NCI-H82 (cell line): ENCODE data around the gene CSDE1.
"Not testable (repeated sequence)": the region's sequence is repeated elsewhere in the genome, so short reads cannot be mapped to it uniquely, and the experiment has no call there.

Experiments used
- DNase-seq: peaks from one replicate; lab custom pipeline; 2025; lab: John Stamatoyannopoulos, UW

Gene CSDE1

DNA sequence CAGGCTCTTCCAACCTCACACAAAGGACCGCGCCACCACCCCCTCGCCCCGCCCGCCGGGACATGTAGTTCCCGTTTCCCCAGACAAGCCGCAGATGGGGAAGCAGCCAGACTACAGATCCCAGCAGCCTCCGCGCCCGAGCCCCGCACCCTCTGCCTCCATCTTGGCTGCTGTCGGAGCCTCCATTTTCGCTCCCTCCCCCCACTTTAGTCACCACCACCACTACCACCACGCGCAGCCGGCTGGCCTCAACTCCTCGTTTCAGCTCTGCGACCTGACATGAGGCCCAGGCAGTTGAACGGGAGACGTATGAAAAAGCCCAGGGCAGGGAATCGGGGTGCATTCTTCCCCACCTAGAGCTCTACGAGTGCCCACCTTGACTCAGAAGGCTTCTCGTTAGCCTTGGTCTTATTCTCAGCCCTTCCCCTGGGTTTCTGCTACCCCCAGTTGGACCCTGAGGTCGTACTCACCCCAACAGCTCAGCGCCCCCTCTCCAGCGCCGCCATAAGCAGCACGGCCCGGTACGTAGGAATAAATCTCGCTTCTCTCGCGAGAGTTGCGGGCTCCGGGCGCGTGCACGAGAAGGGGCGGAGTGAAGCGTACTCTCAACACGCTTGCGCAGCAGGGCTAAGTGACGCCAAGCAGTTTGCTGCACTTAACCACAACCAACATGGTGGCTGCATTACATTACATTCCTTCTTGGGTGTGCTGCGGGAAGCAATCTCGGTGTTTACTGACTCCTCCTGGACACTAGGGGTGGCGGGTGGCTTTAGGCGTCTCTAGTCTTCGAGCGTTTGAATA, at the start of gene CSDE1:
Gene CSDE1 (minus strand): TSS at position 530 of the 801 bp plus-strand sequence. CDS start 18,094 bp downstream, outside the sequence.
- DNase-seq = peak; percentile 100

DNA sequence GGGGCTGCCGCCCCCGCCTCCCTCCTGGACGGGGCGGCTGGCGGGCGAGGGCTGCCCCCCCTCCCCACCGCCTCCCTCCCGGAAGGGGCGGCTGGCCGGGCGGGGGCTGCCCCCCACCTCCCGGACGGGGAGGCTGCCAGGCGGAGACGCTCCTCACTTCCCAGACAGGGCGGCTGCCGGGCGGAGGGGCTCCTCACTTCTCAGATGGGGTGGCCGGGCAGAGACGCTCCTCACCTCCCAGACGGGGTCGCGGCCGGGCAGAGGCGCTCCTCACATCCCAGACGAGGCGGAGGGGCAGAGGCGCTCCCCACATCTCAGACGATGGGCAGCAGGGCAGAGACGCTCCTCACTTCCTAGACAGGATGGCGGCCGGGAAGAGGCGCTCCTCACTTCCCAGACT, 46.7 kb upstream of the CSDE1 start:
- not testable (repeated sequence) for DNase-seq

DNA sequence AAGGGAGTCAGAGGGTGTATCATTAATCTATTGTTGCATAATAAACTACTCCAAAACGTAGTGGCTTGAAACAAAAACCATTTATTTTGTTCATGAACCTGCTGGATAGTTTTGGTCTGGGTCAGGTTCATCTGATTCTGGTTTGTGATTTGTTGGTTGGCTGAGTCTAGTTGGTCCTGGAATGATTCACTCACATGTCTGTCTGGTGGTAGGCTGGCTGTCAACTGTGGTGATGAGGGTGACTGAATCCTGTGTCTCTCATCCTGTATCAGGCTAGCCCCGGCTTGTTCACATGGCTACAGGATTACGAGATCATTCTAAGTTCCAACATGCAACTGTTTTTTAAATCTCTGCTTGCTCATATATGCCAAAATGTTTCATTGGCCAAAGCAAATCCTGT, 45.2 kb upstream of the CSDE1 start:
- DNase-seq = peak; percentile 11

DNA sequence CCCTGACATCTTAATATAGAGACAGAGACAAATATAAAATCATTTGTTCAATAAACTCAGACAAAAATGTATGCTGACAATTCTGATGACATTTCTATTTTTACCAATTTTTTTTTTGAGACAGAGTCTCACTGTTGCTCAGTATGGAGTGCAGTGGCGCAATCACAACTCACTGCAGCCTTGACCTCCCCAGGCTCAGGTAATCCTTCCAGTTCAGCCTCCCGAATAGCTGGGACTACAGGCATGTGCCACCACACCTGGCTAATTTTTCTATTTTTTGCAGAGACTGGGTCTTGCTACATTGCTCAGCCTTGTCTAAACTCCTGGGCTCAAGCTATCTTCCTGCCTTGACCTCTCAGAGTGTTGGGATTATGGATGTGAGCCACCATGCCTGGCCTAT, 36.3 kb upstream of the CSDE1 start:
- no peak for DNase-seq

DNA sequence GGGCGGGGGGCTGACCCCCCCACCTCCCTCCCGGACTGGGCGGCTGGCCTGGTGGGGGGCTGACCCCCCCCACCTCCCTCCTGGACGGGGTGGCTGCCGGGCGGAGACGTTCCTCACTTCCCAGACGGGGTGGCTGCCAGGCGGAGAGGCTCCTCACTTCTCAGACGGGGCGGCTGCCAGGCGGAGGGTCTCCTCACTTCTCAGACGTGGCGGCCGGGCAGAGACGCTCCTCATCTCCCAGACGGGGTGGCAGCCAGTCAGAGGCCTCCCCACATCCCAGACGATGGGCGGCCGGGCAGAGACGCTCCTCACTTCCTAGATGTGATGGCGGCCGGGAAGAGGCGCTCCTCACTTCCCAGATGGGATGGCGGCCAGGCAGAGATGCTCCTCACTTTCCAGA, 32.8 kb upstream of the CSDE1 start:
- DNase-seq = not testable (repeated sequence)

DNA sequence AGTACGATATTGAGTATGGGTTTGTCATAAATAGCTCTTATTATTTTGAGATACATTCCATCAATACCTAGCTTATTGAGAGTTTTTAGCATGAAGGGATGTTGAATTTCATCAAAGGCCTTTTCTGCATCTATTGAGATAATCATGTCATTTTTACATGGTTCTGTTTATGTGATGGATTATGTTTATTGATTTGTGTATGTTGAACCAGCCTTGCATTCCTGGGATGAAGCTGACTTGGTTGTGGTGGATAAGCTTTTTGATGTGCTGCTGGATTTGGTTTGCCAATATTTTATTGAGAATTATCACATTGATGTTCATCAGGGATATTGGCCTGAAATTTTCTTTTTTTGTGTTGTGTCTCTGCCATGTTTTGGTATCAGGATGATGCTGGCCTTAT, 28.7 kb upstream of the CSDE1 start:
- DNase-seq = not testable (repeated sequence)

DNA sequence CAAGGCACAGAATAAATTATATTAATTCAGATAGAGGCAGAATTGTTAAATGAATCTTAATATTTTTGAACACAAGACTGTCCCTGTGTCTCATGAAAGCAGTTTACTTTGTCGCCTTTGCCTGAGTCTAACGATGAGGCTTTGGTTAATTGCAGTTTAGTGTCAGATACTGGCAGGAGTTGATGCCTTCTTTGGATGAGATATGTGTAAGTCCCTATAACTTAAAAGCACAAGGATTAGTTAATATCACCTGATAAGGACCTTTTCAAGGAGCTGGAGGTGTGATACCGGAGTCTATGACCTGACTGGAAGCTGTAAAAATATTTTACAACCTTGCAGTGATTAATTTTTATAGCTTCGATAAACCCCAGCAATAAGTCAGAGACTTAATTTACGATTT, 24.7 kb upstream of the CSDE1 start:
- DNase-seq = no peak

DNA sequence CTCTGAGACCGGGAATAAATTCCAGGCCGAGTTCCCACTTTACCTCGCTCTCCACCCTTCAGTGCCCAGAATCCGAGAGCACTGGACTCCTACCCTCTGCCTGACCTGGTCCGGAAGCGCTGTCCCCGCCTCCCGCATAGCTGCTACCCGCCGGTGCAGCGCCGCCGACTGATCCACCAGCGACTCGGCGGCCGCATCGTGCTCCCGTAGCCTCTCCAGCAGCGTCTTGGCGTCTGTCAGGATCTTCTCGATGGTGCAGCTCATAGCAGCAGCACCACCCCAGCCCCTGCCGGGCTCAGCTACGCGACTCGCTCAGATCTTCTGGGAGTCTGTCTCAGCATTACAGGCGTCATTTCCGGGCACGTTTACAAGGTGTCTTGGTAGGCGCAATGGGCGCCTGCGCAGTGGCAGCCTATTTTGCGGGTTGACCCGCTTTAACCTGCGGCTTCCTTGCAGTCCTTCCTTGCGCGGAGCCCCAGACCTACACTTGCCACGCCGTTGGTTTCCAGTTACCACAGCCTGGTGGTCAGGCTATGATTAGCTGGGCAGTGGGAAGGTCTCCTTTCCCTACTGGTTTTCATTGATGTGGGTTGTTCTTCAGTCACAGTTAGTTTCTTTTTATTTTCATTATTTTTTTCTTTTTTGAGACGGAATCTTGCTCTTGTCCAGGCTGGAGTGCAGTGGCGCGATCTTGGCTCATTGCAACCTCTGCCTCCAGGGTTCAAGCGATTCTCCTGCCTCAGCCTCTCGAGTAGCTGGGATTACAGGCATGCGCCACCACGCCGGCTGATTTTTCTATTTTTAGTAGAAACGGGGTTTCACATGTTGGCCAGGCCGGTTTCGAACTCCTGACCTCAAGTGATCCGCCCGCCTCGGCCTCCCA, 22.8 kb upstream of the CSDE1 start, which contains the start of gene SIKE1:
Gene SIKE1 (minus strand): TSS at position 342 of the 883 bp plus-strand sequence. CDS start 78 bp downstream, at position 264.
- peak; percentile 99 for DNase-seq

DNA sequence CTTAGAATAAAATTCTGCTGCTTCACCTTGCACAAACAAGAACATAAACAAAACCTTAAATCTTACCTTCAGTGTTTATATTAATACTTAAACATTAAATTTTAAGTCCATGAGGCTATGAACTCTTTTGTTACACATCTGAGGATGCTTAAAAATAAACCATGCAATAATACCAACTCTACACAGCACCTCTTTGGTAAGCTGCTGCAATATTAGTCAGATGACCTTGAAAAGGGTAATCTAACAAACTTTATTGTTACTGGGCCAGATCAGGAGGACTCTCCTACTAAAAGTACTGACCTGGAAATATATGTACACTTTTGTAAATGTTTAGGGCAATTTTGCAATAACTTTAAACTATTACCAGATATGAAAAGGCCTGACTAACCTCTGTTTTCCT, 21.9 kb upstream of the CSDE1 start:
- DNase-seq = no peak

DNA sequence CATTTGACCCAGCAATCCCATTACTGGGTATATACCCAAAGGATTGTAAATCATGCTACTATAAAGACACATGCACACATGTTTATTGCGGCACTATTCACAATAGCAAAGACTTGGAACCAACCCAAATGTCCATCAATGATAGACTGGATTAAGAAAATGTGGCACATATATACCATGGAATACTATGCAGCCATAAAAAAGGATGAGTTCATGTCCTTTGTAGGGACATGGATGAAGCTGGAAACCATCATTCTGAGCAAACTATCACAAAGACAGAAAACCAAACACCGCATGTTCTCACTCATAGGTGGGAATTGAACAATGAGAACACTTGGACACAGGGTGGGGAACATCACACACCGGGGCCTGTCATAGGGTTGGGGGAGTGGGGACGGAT, 18.9 kb upstream of the CSDE1 start:
- DNase-seq = not testable (repeated sequence)

DNA sequence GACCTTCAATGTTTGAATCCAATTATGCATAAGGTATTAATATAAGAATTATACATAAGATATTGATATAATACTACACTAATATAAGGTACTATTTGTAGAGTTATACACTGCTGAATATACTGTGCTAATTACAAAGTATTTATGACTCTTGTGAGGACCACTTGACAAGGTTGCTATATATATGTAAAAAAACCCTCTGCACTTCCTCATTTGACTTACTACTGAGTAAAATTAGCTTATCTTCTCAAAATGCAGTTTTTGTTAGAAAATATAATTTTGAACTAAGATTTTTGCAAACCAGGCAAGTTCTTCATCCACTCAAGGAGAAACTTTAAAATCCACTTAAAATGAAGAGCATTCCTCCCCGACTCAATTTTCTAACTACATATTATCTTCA, 14.2 kb upstream of the CSDE1 start:
- no peak for DNase-seq

DNA sequence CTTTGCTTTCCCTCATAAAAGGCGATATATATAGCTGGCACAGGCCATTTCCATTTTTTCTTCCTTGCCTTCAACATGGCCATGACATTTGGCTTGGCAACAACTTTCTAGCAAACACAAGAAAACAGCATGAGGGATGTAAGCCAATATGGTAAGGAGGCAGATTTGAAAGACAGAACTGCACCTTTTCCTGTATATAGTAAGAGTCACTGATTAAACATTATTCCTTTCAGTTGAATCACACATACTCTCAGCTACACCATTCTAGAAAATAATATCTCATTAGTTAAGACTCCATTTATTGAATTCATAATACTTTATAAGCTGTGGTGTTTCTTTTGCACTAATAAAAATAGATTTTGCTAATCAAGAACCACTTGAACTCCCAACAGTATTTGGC, 13.2 kb upstream of the CSDE1 start:
- DNase-seq = no peak

DNA sequence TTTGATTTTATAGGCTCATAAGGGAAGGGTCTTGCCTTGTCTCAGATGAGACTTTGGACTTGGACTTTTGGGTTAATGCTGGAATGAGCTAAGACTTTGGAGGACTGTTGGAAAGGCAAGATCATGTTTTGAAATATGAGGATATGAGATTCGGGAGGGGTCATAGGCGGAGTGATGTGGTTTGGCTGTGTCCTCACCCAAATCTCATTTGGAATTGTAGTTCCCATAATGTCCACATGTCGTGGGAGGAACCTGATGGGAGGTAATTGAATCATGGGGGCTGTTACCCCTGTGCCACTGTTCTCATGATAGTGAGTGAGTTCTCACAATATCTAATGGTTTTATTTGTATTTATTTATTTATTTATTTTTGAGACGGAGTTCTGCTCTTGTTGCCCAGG, 6.9 kb upstream of the CSDE1 start:
- peak; percentile 13 for DNase-seq

DNA sequence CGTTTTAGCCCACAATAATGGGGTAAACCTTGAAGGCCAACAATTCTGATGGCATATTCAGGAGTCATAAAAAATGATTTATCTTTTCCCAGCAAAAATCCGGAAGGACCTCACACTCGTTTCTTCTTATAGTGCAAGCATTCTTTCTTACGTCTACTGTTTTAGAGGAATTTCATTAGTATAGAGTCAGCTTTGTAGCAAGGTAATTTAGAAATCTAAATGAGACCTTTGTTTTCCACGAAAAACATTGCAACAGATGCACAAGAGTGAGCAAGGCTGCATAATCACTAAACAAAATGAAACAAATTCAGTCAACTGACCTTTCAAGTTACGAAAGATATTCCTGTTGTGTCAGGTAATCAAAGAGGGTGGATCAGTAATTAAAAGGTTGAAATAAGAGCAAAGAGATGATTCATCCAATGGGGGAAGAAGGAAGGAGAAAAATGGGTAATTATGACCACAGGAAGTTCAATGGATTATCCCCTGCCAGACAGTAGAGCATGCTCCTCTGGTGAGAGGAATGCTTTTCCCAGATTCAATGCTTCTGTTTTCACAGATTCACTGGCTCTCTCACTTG, 560 bp upstream of the CSDE1 start:
- DNase-seq = peak; percentile 30

DNA sequence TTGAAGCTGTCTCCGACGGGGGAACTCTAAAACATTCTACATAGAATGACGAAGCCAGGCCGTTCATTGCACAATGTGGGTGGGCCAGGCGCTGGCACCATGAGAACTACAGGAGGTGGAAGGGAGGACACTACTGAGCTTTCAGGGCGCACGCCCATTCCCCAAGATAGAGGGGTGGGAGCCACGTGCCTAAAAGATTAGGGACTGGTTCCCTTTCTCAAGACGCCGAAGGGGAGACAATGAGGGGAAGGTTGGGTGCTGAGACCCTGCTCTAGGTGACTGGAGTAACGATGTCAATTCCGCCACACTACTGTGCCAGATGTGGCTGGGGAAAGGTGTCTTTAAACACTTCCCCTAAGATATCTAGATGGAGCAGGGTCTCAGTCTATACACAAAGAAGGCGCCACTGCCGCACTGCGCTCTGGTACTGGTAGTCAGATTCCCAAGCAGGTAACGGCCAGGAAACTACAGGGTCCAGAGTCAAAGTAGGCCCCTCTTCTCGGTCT, 782 bp downstream of the CSDE1 start:
- peak; percentile 72 for DNase-seq

DNA sequence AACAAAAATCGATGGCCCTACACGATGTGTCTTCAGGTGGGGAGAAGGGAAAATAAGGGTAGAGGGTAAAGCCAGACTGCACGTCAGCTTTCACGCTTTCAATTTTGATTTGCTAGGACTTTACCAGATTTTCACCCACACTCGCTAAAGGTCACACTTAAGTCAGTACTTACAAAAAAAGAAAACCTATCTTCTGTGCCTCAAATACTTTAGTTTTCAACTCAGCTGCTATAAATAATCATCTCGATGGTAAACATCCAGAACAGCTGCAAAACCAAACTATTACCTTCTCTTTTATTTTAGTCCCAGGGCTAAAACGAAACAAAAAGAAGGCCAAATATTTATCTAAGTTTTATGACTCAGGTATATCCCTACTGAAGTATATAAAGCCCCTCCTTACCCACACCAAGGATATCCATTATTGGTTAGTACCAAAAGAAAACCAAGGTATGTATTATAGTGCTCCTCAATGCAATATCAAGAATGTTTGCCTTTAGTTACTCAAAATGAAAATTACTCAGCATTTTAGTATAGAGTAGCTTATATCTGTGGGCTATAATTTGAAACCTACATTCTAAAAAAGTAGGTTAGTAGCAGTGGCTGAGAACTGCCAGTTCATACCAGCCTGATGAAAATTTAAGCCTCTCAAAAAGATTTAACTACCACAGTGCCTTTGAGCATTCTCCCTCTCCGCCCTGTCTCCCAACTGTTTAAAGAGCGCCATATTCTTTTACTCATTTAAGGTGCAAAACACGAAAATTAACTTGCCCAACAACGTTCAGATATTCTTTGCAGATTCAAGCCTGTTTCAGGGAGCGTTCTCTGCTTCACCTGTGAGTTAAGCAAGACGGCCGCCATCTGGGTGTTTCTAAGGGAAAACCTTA, 1.5 kb downstream of the CSDE1 start:
- DNase-seq = peak; percentile 44

DNA sequence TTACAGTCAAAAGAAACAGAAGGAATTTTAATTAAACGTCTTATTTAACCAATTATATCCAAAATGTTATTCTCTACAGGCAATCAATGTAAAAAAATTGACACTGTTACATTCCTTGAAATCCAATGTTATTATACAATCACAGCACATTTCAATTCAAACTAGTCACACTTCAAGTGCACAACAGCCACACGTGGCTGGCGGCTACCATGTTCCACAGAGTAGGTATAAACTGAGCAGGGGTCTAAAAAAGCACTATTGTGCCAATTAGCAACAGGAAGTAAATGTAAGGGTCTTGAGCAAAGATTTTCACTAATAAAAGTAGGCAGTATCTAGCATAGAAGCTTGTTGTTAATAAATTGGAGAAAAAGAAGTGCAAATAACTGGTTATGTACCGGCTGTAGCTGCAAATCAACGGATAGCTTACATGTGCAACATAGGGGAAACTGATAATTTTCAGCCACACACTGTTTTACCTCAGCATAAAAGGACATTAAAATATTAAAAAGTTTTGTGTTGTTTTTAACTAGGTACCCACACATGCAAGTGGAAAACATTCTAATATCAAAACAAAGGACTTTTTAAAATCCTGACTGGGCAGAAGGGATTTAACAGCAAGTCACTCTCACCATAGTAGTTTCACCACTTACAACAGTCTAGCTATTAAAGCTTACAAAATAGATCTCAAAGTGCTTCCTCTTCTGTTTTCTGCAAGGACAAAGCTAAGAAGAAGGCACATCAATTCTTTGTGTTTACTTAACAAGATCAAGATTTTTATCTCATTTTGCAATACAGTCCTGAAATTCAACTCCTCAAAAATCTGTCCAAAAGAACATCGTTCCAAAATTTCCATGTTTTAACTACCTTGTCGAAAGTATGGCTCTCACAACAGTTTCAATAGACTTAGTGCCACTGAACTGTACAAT, 2.5 kb downstream of the CSDE1 start:
- DNase-seq = no peak

DNA sequence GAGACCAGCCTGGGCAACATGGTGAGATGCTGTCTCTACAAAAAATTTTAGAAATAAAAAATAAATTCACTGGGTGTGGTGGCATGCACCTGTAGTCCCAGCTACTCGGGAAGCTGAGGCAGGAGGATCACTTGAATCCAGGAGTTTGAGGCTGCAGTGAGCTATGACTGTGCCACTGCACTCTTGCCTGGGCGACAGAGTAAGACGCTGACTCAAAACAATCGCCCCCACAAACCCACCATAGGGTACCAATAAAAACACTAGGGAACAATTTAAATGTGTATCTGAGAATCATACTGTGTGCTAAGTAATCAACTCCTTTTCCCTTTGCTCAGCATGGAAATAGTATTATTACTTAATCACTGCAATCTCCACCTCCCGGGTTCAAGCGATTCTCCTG, 4.1 kb downstream of the CSDE1 start:
- not testable (repeated sequence) for DNase-seq

DNA sequence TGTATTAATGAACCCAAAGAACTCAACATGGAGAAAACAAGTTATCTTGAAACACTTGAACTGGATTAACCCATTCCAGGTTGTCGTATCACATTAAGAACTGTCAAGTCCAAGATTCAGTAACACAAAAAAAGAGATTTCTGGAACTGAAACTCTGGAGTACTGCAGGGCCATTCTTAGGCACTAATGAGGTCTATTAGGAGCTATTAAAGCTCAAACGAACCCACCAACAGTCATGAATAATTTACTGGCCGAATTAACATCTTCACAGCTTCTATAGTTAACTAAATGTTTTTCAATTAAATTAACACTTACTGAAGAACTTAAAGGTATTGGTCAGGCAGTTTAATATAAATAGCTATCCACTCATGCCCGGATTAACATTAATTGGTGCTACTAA, 4.6 kb downstream of the CSDE1 start:
- no peak for DNase-seq

DNA sequence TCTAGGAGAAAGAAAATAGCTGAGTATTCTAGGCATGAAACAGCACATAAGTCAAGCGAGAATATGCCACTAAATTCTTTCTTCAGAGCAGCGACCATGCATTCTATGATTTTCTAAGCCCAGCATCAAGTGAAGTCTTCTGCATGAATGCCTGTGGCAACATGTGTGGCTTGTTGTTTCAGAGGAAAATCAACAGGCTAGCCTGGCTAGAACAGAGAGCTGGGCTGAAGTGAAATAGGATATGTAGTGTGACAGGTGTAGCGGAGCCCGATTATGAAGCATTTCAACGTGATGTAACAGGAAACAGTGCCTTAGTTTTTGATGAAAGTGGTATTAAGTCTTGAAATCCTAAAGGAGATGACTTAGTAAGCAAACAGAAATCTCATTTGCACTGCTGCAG, 7.0 kb downstream of the CSDE1 start:
- no peak for DNase-seq
